Hematopoietic multipotent progenitor cell treated with erythropoietin and hydrocortisone succinate and interleukin-3 and kit ligand, for 17 days (in vitro differentiated cells): ENCODE results near the gene KRT82.

Experiments
- DNase-seq: peaks from one replicate; pipeline ENCODE4 v3.0.0-alpha.2; 2015; ENCODE audit warnings: low spot score

Gene KRT82

DNA sequence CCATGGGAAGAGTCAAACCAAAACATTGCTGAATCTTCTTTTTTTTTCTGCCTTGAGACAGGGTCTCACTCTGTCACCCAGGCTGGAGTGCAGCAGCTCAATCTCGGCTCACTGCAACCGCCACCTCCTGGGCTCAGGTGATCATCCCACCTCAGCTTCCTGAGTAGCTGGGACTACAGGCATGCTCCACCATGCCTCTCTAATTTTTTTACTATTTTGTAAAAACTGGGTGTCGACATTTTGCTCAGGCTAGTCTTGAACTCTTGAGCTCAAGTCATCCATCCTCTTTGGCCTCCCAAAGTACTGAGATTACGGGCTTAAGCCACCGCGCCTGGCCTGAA lies 29.5 kb upstream of the KRT82 start:
- DNase-seq: no peak

GRCh38 chr12:52434760-52435530 lies 28.8 kb upstream of the KRT82 start:
- DNase-seq: no peak

DNA sequence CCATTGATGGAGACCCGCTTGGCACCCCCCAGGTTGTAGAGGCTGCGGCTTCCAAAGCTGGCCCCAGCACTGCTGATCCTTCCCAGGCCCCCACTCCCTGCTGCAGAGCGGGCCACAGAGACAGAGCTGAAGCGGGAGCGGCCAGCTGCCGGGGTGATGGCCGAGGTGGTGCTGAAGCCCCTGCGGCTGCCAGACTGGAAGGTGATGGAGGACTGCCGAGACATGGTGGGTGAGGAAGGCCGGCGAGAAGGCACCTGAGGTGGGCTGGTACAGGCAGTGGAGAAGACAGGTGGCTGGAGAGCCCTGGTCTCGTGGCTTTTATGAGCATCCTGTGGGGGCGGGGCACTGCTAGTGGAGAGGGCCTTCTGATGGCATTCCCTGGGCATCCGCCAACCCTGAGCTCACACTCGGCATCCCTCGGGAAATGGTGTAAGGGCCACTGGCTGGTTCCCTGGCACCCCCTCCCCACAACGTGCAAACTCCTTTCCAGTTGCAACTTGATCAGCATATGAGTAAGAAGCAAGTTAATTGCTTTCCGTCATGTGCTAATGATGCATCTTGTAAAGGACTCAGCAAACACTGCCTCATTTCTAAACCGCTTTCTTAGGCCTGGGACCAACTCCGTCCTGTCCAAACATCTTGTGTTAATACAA lies 28.1 kb upstream of the KRT82 start, which contains the start of gene KRT75:
KRT75 (minus strand) TSS at position 291 of the 653 bp plus-strand sequence; CDS start at position 224, 67 bp downstream.
- no peak for DNase-seq

GRCh38 chr12:52433501-52434080 lies 27.5 kb upstream of the KRT82 start:
- DNase-seq: no peak

DNA sequence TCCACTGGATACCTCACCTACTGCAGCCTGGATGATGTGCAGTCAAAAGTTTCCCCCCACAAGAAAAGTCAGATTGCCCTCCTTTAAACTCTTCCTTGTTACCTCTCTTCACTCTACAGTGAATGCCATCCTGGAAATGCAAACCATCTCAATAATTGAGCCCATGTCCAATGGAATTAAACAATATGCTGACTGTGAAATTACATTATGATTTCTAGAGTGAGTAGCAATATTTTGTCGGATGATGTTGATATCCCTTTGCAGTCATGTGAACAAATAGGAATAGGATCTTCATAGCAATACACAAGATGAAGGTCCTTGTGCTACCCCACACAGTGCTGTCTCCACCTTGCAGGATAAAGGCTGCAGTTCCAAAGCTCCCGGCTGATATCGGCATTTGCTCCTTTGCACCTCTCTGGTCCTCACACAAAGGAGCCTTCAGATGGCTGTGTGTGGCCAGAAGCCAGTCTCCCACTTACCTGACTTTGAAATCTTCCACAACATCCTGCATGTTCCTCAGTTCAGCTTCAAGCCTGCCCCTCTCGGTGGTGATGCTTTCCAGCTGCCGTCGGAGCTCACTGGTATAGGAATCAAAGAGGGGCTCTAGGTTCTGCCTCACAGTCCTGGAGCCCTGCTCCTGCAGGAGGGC lies 26.5 kb upstream of the KRT82 start:
- no peak for DNase-seq

- no peak for DNase-seq
These were observed 22.0 kb upstream of the KRT82 start for GRCh38 chr12:52428121-52428520.

- no peak for DNase-seq
These were observed 20.9 kb upstream of the KRT82 start for GRCh38 chr12:52427083-52427482.

- DNase-seq: no peak
These were observed 19.9 kb upstream of the KRT82 start for GRCh38 chr12:52426034-52426433.

GRCh38 chr12:52425466-52425865 lies 19.3 kb upstream of the KRT82 start:
- DNase-seq: no peak

GRCh38 chr12:52423661-52424500 lies 17.7 kb upstream of the KRT82 start:
- no peak for DNase-seq

DNA sequence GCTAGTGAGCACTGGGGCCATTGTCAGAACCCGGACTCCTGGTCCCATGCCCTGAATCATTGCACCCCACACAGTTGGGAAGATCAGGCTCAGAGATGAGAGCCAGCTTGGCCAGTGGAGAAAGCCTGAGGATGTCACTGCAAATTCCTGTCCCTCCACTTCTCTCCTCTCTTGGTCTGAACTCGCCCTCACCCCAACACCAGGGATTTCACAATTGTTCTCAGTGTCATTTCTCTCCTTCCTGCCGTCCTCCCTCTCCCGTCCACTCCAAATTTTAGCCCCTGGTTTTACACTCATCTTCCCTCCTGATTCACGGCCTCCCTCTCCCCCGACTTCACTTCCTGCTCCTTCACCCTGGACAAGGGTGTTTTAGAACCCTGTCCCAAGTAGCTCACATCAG lies 16.9 kb upstream of the KRT82 start:
- no peak for DNase-seq

DNA sequence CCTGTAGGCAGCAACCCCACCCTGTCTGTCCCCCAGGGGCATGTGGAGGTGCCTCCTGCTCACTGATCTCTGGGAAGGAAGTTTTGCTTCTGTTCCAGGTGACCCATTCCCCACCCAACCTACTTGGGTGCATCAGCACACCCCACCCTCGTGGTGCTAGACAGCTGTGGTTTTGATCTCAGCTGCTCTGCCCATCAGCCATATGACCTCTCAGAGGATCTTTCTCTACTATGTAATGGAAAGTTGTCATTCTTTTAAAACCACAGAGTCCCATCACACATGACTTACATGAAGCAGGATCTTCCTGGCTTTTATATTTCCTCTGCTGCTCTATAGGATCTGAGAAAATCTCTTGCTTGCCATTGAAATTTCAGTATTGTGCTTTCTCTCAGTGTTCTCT lies 13.5 kb upstream of the KRT82 start:
- no peak for DNase-seq

DNA sequence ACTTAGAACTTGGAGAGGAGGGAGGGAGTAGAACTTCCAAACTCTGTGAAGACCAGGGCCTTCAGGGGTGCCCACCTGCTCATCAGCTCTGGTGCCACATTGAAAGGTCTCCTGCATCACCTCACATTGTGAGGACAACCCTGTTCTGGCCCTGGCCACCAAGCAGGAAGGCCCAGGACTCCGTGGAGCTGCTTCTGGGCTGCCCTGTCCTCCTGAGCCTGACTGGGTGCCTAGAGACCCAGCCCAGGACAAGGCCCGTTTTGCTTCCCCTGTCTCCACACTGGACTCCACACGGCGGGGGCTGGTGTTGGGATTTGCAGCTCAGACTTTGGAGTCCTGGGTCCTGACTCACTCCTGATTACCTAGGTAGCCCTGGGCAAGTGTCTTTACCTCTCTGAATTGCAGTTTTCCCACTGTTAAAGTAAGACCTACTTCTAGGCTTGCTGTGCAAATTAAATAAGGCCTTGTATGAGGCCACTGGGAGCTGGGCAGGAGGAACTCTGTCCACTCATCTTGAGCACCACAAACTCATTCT lies 12.5 kb upstream of the KRT82 start:
- DNase-seq: no peak

- no peak for DNase-seq
These were observed 11.6 kb upstream of the KRT82 start for GRCh38 chr12:52417740-52418139.

- DNase-seq: no peak
These were observed 10.7 kb upstream of the KRT82 start for GRCh38 chr12:52416795-52417194.

- DNase-seq: no peak
These were observed 10.0 kb upstream of the KRT82 start for GRCh38 chr12:52415870-52416750.

DNA sequence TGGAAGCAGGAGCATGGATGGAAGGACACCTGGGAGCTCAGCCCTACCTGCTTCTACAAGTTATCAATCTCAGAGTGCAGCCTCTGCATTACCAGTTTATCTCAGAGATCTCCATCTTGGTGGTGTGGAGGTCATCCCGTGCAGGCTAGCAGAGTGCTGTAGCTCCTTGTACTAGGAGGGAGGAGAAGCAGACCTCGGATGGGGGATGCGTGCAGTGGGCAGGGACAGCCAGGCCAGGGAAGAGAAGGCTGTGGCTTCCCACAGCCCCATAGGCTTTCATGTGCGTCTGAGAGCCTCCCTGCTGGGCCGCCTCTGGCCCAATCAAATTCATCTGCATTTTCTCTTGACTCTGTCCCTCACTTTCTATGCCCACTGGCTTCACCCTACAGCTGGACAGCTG lies 8.8 kb upstream of the KRT82 start:
- no peak for DNase-seq

DNA sequence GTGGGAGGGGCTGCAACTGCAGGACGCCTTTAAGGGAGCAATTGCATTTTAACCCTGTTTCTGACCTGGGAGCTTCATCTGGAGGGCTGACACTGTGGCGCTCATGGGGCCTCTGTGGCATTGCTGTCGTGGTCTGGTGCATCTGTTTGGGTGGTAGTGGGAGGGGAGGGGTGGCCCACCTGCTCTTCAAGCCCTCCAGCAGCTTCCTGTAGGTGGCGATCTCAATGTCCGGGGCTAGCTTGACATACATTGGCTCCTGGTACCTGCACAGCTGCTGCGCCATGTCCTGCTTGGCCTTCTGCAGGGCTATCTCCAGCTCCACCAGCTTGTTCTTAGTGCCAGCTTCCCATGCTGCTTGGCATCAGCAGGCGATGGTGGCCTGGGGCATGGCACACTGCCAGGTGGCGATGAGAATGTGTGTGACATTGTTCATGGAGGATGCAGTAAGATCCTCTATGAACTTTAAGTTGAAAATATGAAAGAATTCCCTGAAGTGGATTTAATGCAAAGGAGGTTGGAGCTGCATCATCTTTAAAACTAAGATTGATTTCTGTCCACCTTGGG lies 7.7 kb upstream of the KRT82 start:
- no peak for DNase-seq

DNA sequence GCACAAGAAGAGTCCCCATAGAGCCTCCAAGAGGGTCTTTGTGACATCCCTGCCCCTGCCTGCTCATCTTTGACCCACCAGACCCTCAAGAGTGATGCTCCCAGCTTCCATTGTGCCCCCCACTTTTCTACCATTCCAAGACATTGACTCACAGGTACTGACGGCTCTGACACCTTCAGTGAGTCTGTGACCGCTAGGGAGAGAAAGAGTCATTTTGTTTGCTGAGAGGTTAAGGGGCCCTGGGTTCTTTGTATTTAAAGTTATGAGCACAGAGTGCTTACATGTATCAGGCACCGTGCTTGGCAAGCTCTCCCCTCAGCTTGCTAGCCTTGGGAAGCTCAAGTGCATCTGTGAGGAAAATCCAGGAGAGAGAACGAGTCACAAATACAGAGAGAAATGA lies 7.1 kb upstream of the KRT82 start:
- DNase-seq: no peak

DNA sequence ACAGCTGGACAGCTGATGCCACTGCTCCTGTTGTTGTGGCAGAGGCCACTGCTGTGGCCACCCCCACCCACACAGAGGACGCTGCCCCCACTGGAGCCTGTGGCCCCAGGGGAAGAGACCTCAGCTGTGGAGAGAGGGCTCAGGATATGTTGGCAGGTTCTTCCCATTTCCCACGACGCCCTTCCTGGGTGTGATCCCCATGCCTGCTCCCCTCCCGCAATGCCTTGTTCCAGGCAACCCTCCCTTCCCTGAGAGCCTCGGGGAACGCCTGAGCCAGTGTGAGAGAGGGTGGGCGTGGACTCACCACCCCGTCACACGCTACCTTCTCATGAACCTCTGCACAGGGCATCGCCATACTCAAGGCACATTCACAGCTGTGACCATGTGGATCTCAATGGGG lies 5.7 kb upstream of the KRT82 start:
- no peak for DNase-seq
